Cardiac septum (tissue), 1 donor: ENCODE measurements around the gene TGFB1. TPM values are rescaled to one million over a fixed set of nuclear protein-coding genes. Genes with fewer than 3 reads are reported as not detected.
"Not testable (repeated sequence)": the region's sequence is repeated elsewhere in the genome, so short reads cannot be mapped to it uniquely, and the experiment has no call there.

ENCODE experiments used
- DNase-seq: peaks from one replicate; pipeline ENCODE4 v3.0.0-alpha.2; 2020; ENCODE audit warnings: low spot score
- intact Hi-C: fragments of 100-400 bp; cut with DNase I; formaldehyde crosslinking; loops from one replicate; pipeline ENCODE4 v1.14.0; 2022
- total RNA-seq: library from RNA; stranded (reverse); fragmentation: NEBNext Ultra II Directional; extraction: Animal tissue kit (Norgen Biotek cat#: 25700); gene quantifications from one replicate; pipeline ENCODE4 v1.2.1, GENCODE V29; 2021
- donor health status: DM: no; HTN: no; CAD: no.

Gene TGFB1
- total RNA-seq, 1 donor from 2014 or later, result 26.4 TPM

DNA sequence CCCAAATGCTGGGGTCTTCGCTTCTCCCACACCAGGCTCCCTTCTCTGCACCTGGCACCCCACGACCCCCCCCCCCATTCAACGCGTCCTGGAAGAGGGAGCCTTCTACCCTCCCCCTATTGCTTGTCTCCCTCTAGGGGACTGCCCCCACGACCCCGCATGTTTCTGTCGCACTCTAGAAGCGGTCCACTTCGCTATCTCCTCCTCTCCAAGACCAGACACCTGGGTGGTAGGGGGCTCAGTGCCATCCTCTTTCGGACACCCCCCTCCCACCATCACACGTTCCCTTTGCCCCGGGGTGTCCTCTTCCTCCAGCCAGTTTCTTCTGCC, 1.5 kb downstream of the TGFB1 start:
- intact Hi-C loops, result loop anchor here (2.0 to 5.0 kb wide), 3 partner anchors 25 to 89 kb away; partner anchors contain the start of gene CCDC97
- no peak for DNase-seq

DNA sequence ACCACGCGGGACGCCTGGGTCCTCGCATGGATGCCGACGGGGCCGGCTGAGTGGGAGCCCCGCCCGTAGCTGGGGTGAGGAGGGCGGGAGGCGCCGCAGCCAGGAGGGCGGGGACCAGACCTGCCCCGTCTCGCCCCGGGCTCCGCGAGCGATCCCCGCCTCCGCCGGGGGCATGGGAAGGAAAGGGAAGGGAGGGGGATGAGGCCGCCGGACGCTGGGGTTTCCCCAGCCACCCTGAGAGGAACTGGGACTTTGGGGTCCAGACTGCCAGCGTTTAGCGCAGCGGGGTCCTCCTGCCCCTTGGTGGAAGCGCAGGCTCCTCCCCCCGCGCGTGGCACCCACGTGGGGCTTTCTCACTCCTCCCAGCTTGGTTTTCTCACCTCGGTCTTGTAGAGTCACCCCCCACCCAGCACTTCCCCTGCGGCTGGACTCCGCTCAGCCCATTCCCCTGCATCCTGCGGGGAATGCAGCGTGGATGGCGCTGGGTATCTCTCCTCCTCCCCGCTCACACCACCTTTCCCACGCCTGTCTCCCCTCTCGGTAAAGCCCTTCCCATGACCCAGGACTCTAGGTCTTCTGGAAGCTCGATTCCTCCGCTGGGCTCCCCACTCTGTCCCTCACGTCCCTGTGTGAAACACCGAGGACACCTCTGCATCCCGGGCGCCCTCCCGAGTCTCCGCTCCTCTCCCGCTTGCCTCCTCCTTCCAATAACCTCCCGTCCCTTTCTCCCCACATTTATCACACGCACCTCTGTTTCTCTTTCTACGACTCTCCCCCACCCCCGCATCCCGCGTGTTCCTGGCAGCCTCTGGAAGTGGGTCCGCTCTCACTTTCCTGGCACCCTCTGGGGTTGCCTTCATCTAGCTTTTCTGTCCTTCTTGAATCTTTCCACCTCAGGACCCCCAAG, 2.1 kb downstream of the TGFB1 start:
- intact Hi-C loops, result loop anchor here (2.0 to 5.0 kb wide), 3 partner anchors 25 to 89 kb away; partner anchors contain the start of gene CCDC97
- peak; percentile 93 for DNase-seq

DNA sequence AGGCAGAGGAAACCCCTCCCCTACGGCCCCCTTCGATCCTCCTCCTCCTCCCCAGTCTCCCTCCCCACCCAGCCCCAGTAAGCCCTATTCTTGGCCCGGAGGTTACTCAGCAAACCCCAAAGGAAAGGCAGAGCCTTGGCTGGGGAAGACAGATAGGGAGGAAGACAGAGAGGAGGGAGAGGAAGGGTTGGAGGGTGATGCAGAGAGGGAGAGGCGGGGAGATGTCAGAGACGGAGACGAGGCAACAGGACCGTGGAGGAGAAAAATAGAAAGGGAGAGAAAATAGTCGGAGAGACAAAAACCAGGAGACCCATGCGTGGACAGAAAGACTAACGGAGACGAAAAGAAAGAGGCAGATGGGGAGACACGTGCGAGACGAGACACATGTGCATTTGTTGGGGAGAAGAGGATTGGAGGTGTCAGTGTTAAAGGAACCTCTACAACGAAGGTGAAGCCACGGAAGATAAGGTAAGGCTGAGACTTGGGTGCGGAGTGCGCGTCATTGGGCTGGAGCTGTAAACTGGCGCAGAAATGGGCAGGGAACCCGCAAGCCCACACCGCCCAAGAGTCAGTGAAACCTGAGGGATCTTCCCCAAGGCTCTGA, 2.9 kb downstream of the TGFB1 start:
- intact Hi-C loops, result loop anchor here (5.0 kb wide), 1 partner anchor 39 kb away; the partner anchor contains the start of gene CCDC97
- DNase-seq, result no peak

DNA sequence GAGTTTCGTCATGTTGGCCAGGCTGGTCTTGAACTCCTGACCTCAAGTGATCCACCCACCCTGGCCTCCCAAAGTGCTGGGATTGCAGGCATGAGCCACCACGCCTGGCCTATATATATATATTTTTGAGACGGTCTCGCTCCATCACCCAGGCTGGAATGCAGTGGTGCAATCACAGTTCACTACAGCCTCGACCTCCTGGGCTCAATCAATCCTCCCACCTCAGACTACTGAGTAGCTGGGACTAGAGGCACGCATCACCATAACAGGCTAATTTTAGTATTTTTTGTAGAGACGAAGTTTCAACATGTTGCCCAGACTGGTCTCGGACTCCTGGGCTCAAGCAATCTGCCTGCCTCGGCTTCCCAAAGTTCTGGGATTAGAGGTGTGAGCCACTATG, 6.8 kb downstream of the TGFB1 start:
- intact Hi-C loops, DNase-seq: not testable (repeated sequence)

DNA sequence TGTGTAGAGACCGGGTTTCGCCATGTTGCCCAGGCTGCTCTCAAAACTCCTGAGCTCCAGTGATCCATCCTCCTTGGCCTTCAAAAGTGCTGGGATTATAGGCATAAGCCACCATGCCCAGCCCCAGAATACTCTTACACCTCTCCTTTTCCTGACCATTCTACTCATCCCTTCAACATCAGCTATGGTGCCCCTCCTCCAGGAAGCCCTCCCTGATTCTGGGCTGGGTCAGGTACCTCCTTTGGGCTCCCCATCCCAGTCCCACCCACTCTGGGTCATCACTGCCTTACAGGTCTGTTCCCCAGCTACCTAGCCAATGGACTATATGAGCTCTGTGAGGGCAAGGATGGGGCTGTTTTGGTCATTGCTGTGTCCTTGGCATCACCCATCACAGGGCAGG, 9.6 kb downstream of the TGFB1 start:
- intact Hi-C loops, result no loop called here
- no peak for DNase-seq

DNA sequence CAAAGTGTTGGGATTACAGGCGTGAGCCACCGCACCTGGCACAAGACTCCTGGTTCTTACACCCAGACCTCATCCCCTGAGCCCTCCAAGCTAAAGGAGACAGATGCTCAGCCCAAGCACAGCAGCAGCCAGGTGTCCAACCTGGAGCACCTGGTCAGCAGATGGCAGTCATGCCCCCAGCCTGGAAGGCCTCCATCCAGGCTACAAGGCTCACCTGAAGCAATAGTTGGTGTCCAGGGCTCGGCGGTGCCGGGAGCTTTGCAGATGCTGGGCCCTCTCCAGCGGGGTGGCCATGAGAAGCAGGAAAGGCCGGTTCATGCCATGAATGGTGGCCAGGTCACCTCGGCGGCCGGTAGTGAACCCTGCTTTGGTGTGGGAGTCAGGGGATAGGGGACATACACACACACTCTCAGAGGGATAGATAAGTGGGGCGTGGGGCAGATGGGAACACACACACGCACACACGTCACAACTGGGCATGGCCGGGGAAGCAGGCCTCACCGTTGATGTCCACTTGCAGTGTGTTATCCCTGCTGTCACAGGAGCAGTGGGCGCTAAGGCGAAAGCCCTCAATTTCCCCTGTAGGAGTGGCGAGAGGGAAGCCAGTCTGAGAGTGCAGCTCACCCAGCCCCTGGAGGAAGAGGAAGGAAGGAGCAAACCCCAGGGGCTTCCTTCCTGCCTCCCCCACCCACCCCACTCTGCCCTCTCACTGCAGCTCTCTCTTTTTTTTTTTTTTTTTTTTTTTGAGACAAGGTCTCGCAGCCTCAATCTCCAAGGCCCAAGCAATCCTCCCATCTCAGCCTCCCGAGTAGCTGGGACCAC, 11.8 kb downstream of the TGFB1 start:
- DNase-seq, result no peak
- intact Hi-C loops, result no loop called here

DNA sequence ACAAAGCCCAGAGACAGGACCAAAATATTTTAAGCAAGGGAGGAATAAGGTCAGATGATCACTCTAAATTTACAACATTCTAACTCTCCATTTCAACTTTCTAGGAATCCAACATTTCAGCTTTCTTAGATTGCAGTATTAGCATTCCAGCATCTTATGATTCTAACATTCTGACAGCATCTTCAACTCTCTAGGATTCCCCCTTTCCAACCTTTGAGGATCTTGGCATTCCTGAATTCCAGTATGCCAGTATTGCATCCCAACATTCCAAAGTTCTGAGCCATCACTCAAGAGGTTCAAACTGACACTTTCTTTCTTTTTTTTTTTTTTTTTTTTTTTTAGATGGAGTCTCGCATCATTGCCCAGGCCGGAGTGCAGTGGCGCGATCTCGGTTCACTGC, 13.8 kb downstream of the TGFB1 start:
- DNase-seq, result no peak
- intact Hi-C loops, result no loop called here

DNA sequence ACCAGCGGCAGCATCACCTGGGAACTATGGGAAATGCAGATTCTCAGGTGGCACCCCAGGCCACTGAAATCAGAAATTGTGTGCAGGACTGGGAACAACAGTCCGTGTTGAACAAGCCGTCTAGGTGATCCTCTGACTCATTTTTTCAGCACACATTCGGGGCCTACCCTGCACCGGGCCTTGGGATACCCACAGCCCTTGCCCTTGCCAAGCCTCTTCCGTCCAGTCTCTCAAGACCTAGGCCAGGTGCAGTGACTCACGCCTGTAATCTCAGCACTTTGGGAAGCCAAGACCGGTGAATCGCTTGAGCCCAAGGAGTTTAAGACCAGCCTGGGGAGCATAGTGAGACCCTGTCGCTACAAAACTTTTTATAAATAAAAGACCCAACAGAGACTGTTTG, 18.3 kb downstream of the TGFB1 start:
- intact Hi-C loops, result no loop called here
- DNase-seq, result no peak

DNA sequence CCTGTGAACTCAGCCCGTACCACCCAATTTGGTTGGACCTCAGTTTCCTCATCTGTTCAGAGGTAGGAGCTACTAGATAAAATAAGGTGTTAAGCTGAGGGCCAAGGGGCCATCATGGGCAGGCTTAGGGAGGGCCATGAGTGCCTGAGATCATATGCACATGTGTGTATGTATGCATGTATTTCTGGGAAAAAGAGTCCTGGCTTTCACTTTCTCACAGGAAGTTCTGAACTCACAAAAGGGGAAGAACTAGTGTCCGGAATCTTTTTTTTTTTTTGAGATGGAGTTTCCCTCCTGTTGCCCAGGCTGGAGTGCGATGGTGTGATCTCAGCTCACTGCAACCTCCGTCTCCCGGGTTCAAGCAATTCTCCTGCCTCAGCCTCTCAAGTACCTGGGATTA, 18.9 kb downstream of the TGFB1 start:
- DNase-seq, result no peak
- intact Hi-C loops, result no loop called here

DNA sequence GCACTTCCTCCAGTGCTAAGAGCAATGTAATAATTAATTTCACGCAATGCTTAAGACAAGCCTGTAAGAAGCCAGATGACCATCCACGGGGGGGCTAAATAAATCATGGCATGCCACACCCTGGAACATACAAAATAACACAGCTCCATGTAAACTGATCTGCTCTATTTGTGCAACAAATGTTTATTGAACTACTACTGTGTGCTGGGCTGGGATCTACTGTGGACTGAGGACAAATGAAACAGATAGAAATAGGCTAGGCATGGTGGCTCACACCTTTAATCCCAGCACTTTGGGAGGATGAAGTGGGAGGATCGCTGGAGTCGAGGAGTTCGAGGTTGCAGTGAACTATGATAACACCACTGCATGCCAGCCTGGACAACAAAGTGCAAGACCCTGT, 21.3 kb downstream of the TGFB1 start:
- no peak for DNase-seq
- intact Hi-C loops, result no loop called here

DNA sequence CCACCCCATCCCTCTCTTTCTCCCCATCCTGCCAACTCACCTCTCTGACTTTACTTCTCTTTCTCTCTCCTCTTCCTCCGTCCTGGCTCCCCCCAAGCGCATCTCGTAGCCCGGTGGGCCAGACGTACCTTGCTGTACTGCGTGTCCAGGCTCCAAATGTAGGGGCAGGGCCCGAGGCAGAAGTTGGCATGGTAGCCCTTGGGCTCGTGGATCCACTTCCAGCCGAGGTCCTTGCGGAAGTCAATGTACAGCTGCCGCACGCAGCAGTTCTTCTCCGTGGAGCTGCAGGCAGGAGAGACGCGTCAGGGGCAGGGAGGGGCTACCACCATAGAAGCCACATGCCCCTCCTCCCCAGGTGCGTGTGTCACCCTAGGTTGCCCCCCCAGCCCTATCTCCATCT, 21.7 kb downstream of the TGFB1 start:
- DNase-seq, result no peak
- intact Hi-C loops, result no loop called here

DNA sequence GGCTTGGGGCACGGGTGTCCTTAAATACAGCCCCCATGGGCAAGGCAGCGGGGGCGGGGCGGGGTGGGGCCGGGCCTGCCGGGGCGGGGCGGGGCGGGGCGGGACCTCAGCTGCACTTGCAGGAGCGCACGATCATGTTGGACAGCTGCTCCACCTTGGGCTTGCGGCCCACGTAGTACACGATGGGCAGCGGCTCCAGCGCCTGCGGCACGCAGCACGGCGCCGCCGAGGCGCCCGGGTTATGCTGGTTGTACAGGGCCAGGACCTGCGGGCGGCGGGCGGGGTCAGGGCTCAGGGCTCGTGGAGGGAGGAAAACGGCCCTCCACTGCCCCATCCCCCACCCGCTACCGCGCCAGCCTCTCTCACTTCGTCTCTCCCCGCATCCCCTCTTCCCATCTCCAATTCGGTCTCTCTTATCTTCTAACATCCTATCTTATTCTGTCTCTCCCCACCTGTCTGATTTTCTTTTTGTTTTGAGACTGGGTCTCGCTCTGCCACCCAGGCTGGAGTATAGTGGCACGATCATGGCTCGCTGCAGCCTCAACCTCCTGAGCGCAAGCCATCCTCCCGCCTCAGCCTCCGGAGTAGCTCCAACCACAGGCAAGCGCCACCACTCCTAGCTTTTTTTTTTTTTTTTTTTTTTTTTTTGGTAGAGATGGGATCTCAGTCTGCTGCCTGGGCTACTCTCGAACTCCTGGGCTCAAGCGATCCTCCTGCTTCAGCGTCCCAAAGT, 22.6 kb downstream of the TGFB1 start:
- no peak for DNase-seq
- intact Hi-C loops, result no loop called here

DNA sequence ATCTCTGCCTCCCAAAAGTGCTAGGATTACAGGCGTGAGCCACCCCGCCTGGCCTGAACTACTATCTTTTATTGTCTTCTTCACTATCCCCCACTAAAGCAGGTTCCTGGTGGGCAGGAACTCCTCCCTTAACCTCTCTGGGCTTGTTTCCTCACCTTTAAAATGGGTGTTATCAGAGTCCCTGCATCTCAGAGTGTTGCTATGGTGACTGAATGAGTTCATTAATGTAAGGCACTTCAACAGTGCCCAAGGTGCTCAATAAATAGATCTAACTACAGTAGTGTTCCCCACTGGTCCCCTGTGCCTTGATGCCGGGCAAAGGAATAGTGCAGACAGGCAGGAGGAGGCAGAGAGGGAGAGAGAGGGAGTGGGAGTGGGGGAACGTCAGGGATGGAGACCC, 23.2 kb downstream of the TGFB1 start:
- no peak for DNase-seq
- intact Hi-C loops, result no loop called here

DNA sequence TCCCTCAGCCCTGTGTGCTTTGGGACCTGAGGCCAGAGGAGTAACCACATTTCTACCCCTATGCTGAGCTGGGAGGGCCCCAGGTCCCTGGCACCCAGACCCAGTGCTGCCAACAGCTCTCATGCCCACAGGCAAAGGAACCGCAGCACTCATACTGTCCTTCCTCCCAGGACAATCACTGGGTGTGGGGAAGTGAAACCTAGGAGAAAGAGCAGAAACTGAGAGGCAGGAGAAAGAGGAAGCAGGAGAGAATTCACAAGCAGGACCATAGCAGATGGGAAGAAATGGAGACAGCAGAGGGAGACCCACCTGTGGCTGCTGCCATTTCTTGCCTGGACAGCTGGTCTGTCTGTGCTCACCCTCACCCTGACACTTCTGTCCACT, 24.9 kb downstream of the TGFB1 start:
- no peak for DNase-seq
- intact Hi-C loops, result loop anchor here (5.0 kb wide), 1 partner anchor 98 kb away; the partner anchor contains the start of gene B3GNT8

DNA sequence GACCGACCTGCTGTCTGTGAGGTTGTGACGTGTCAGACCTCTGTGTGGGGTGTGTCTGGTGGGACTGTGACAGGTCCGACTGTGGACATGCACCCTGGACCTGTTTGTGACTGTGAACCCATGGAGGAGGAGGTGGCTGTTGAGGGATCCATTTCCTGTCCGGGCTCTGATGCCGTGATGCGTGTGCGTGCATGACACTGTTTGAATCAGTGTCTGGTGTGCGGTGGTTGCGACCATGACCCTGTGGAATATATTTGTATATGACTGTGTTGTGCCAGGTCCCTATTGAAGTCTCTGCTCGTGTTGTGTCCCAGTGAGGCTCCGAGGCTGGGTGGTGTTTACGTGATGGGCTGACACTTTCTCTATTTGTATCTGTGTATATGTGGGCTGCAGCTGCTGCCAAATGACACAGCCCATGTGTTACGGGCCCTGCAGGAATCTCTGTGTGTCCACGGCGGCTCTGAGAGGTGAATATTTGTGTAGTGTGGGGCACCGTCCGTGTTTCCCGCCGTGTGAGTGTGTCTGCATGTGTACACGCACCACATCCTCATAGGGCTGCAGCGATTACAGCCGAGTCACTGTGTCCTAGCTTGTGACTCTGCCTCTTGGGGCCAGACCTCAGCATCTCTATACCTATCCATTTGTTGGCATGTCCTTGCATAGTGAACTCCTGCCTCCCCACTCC, 25.4 kb downstream of the TGFB1 start:
- intact Hi-C loops, result loop anchor here (5.0 kb wide), 1 partner anchor 99 kb away; the partner anchor contains the start of gene B3GNT8
- no peak for DNase-seq

DNA sequence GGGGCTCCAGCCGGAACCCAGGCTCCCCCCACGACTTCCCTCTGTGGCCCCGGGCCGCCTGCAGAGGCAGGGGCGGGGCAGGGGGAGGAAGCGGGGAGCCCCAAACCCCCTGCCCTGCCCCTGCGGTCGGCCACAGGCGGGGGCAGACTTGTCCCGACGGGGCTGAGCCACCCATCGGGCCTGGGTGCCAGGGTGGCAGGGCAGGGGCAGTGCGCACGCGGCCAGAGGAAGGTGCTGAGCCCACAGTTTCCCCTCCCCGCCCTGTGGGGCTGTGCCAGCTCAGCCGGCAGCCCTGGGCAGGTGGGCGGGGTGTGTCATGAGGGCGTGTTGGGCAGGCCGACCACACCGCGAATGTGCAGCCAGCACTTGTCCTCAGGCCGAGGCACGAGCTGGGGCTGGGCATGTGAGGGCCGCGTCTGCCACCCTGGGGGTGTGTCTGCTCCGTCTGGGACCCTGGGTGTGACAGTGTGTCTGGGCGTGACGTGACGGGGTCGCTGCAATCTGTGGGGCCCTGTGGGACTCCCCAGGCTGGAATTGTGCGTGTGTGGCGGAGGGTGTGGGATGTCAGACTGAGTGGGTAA, 26.1 kb downstream of the TGFB1 start:
- intact Hi-C loops, result loop anchor here (2.0 to 5.0 kb wide), 2 partner anchors 25 to 100 kb away; partner anchors contain the start of genes B3GNT8 and TGFB1

DNA sequence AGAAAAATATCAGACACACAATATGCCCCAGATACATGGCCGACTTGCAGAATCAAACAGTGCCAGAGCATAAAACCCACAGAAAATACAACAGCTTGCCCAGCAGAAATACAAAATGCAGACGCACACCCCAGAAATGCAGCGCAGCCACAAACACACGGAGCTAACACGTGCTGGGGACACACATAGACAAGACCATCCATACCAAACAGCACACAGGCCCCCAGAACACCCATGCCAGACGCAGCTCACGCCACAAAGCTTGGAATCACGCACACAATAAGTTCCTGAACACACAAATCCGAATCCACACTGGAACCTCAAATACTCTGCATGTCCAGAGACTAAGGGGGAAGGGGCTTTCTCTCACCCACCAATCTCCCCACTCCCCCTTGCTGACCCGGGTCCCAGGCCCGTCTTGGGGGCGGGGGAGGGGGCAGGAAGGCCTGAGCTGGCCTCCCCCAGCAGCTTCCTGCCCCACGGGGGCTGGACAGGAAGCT, 26.6 kb downstream of the TGFB1 start:
- DNase-seq, result no peak
- intact Hi-C loops, result loop anchor here (2.0 to 5.0 kb wide), 2 partner anchors 26 to 100 kb away; partner anchors contain the start of genes B3GNT8 and TGFB1

More for the DNA sequence above, 26.1 kb downstream of the TGFB1 start:
- peak; percentile 91 for DNase-seq
